IMR-90 (cell line): Measurements from ENCODE around the gene NT5E. TPM values are rescaled to one million over a fixed set of nuclear protein-coding genes. Genes with fewer than 3 reads are reported as not detected.

Source experiments
- ATAC-seq: fragments of 200-7000 bp; cut with Tn5 transposase; 2 replicates; pipeline ENCODE4 v1.9.1; 2020; ENCODE audit warnings: low read depth, mild to moderate bottlenecking, moderate library complexity
- BruUV-seq: library from RNA; stranded (reverse); fragments of 400-500 nt; replicated peaks from 2 replicates; lab custom pipeline; 2021; lab: Mats Ljungman, UMichigan
- CTCF ChIA-PET: fragments of 300-600 bp; formaldehyde crosslinking; extraction: SDS; loops from one replicate; lab custom pipeline; 2021; ENCODE audit warnings: antibody characterized with exemption; lab: Yijun Ruan, JAX
- POLR2A ChIA-PET: fragments of 300-600 bp; sonication (Branson Sonifier 250); formaldehyde crosslinking; loops from one replicate; lab custom pipeline; 2022; ENCODE audit warnings: antibody characterized with exemption; ENCODE audit not compliant: unreplicated experiment; lab: Charles Lee
- DNase-seq: peaks from one replicate; pipeline ENCODE4 v3.0.0; 2013
- H2AFZ ChIP-seq: replicated peaks from 2 replicates; pipeline ENCODE3; 2013; ENCODE audit warnings: low read length, mild to moderate bottlenecking; ENCODE audit not compliant: poor library complexity
- H2AK5ac ChIP-seq: 2 replicates; pipeline ENCODE4 v1.6.1; 2013; ENCODE audit warnings: low read depth, low read length, inconsistent platforms
- H2AK9ac ChIP-seq: replicated peaks from 2 replicates; pipeline ENCODE3; 2013; ENCODE audit warnings: mild to moderate bottlenecking, low read depth, low read length, moderate library complexity; ENCODE audit not compliant: poor library complexity
- H2BK120ac ChIP-seq: 2 replicates; pipeline ENCODE4 v1.6.1; 2013; ENCODE audit warnings: low read depth, low read length, inconsistent platforms
- H2BK15ac ChIP-seq: 3 replicates; pipeline ENCODE4 v1.6.1; 2013; ENCODE audit warnings: low read depth, low read length, inconsistent platforms
- H2BK20ac ChIP-seq: 2 replicates; pipeline ENCODE4 v1.6.1; 2013; ENCODE audit warnings: low read depth, mild to moderate bottlenecking, inconsistent platforms, low read length, moderate library complexity
- H2BK5ac ChIP-seq: 2 replicates; pipeline ENCODE4 v1.6.1; 2013; ENCODE audit warnings: mild to moderate bottlenecking, low read depth, low read length, inconsistent platforms; ENCODE audit not compliant: poor library complexity, severe bottlenecking
- H3K14ac ChIP-seq: replicated peaks from 2 replicates; pipeline ENCODE4 v1.6.1; 2013; ENCODE audit warnings: low read depth, low read length, inconsistent platforms
- H3K18ac ChIP-seq: 2 replicates; pipeline ENCODE4 v1.6.1; 2013; ENCODE audit warnings: low read depth, low read length, control low read depth
- H3K23ac ChIP-seq: 2 replicates; pipeline ENCODE4 v1.6.1; 2013; ENCODE audit warnings: low read depth, low read length, inconsistent platforms
- H3K27ac ChIP-seq: 2 replicates; pipeline ENCODE4 v1.5.1; 2013; ENCODE audit warnings: mild to moderate bottlenecking, control low read depth, low read length; ENCODE audit not compliant: insufficient read depth
- H3K27me3 ChIP-seq: 2 replicates; pipeline ENCODE4 v1.6.1; 2013; ENCODE audit warnings: low read length; ENCODE audit not compliant: control insufficient read depth, insufficient read depth
- H3K36me3 ChIP-seq: 2 replicates; pipeline ENCODE4 v1.6.1; 2013; ENCODE audit warnings: low read length, mixed read lengths; ENCODE audit not compliant: control insufficient read depth, insufficient read depth
- H3K4ac ChIP-seq: 2 replicates; pipeline ENCODE4 v1.6.1; 2013; ENCODE audit warnings: low read depth, low read length, inconsistent platforms
- H3K4me1 ChIP-seq: 2 replicates; pipeline ENCODE4 v1.6.1; 2013; ENCODE audit warnings: low read length, mixed read lengths; ENCODE audit not compliant: control insufficient read depth, insufficient read depth
- H3K4me2 ChIP-seq: 2 replicates; pipeline ENCODE4 v1.6.1; 2013; ENCODE audit warnings: low read depth, mild to moderate bottlenecking, control low read depth, low read length, moderate library complexity
- H3K4me3 ChIP-seq: 2 replicates; pipeline ENCODE4 v1.5.1; 2013; ENCODE audit warnings: low read depth, mild to moderate bottlenecking, control low read depth, low read length, moderate library complexity; ENCODE audit not compliant: insufficient read depth
- H3K56ac ChIP-seq: 2 replicates; pipeline ENCODE4 v1.6.1; 2013; ENCODE audit warnings: low read length, inconsistent platforms; ENCODE audit not compliant: insufficient read depth; ENCODE audit errors: extremely low read depth
- H3K79me1 ChIP-seq, 2 experiments: 2 replicates each; pipeline ENCODE4 v1.6.1; 2013; ENCODE audit warnings: low read length in 2 of 2, inconsistent platforms in 1 of 2, low read depth in 1 of 2
- H3K9ac ChIP-seq: 2 replicates; pipeline ENCODE4 v1.6.1; 2013; ENCODE audit warnings: low read depth, low read length, control low read depth
- H3K9me1 ChIP-seq: 2 replicates; pipeline ENCODE4 v1.6.1; 2013; ENCODE audit warnings: low read length, inconsistent platforms; ENCODE audit not compliant: insufficient read depth
- H3K9me3 ChIP-seq: 2 replicates; pipeline ENCODE4 v1.6.1; 2013; ENCODE audit warnings: low read length; ENCODE audit not compliant: control insufficient read depth, insufficient read depth
- H4K20me1 ChIP-seq: 2 replicates; pipeline ENCODE4 v1.6.1; 2013; ENCODE audit warnings: low read length, inconsistent platforms; ENCODE audit not compliant: insufficient read depth
- H4K5ac ChIP-seq: 2 replicates; pipeline ENCODE4 v1.6.1; 2013; ENCODE audit warnings: mild to moderate bottlenecking, low read depth, low read length, control low read depth
- H4K8ac ChIP-seq, 2 experiments: 2 replicates each; pipeline ENCODE4 v1.6.1; 2013; ENCODE audit warnings: low read depth in 2 of 2, low read length in 2 of 2, control low read depth in 1 of 2, inconsistent platforms in 1 of 2
- H4K91ac ChIP-seq: 2 replicates; pipeline ENCODE4 v1.6.1; 2013; ENCODE audit warnings: low read depth, low read length, inconsistent platforms; ENCODE audit not compliant: insufficient read depth
- CTCF ChIP-seq: conservative IDR thresholded peaks from 2 replicates; pipeline ENCODE4 v1.5.1; 2012; ENCODE audit warnings: mild to moderate bottlenecking, low read depth, low read length, improper control_type of control experiment
- MAZ ChIP-seq: IDR thresholded peaks from 2 replicates; pipeline ENCODE4 v1.6.1; 2012; ENCODE audit warnings: low read depth, mild to moderate bottlenecking, low read length, improper control_type of control experiment, moderate library complexity, borderline replicate concordance
- RAD21 ChIP-seq: IDR thresholded peaks from 2 replicates; pipeline ENCODE4 v1.6.1; 2012; ENCODE audit warnings: low read length, improper control_type of control experiment
- SMC3 ChIP-seq: fragments of 150-350 bp; IDR thresholded peaks from 2 replicates; pipeline ENCODE4 v1.6.1; 2016; ENCODE audit warnings: low read depth, mild to moderate bottlenecking, antibody characterized with exemption, low read length, moderate library complexity
- WGBS, 2 experiments: methylation state at CpG; one replicate each; pipeline versions ENCODE4 v1.1.5 to v1.1.7; 2013; ENCODE audit warnings: missing lambda C conversion rate in 2 of 2; ENCODE audit not compliant: insufficient read length in 1 of 2; ENCODE audit errors: extremely low coverage in 2 of 2; 5-methylcytosine and 5-hydroxymethylcytosine counted together
- dilution Hi-C: fragments of 300-500 bp; cut with HindIII; formaldehyde crosslinking; loops from one replicate; pipeline ENCODE4 v1.14.3; 2018; ENCODE audit warnings: low sequenced_read_pairs; ENCODE audit not compliant: unreplicated experiment
- in situ Hi-C: fragments of 300-500 bp; cut with MboI; formaldehyde crosslinking; loops from 3 replicates; pipeline ENCODE4 v1.14.3; 2019; ENCODE audit warnings: low sequenced_read_pairs, inconsistent platforms, mixed read lengths
- intact Hi-C: fragments of 100-400 bp; cut with micrococcal nuclease; formaldehyde crosslinking; loops from 2 replicates; pipeline ENCODE4 v1.10.0; 2022
- polyA plus RNA-seq, 3 experiments: library from polyadenylated mRNA; depleted of rRNA; stranded (reverse); fragments of >200 nt; gene quantifications; 2 replicates each; pipeline ENCODE4 v1.2.3, GENCODE V29; 2012; ENCODE audit warnings: low replicate concordance in 1 of 3
- total RNA-seq: library from RNA; depleted of rRNA; stranded (reverse); fragments of >200 nt; gene quantifications from 2 replicates; pipeline ENCODE4 v1.2.3, GENCODE V29; 2012

NT5E gene
- total and polyA plus RNA-seq, 2 of the 4 experiments (the other 2 are of a cell fraction), result 153 to 280 TPM

GRCh38 chr6:85537055-85537494, 87.2 kb downstream of the NT5E start:
- Histone ChIP-seq H2BK20ac (no peak overlapping the region), H2BK15ac (no peak overlapping the region), H4K20me1 (no peaks in the 10 kb centered on the region), H3K4me3 (no peak overlapping the region), H3K27me3 (no peaks in the 10 kb centered on the region), H3K9ac (no peak overlapping the region), H3K4ac (no peak overlapping the region), H3K9me1 (peaks cover 4% of the 10 kb centered on the region; the same call in 1 of the 2 replicates), H4K8ac (no peak overlapping the region), H3K36me3 (peaks cover 14% of the 10 kb centered on the region), H3K4me1 (no peaks in the 10 kb centered on the region), H3K56ac (no peak overlapping the region), H4K91ac (no peak overlapping the region), H2BK120ac (no peak overlapping the region), H2AFZ (no peak overlapping the region), H2AK5ac (no peak overlapping the region), H3K4me2 (no peak overlapping the region), H2BK5ac (peak overlapping the region; percentile 19), H3K79me1 (peaks cover 0 to 3% of the 10 kb centered on the region in 2 experiments; a peak in 1 of 4 replicates), H4K5ac (no peak overlapping the region), H3K23ac (no peak overlapping the region), H3K9me3 (no peaks in the 10 kb centered on the region), H3K27ac (no peak overlapping the region), H2AK9ac (no peak overlapping the region), H3K18ac (no peak overlapping the region), H3K14ac (no peak overlapping the region)
- intact Hi-C loops, result loop anchor here (1.0 kb wide), 1 partner anchor 182 kb away; no protein-coding TSS in a partner anchor
- BruUV-seq, result no TSS peak
- dilution Hi-C loops, result no loop called here
- ATAC-seq (peak; percentile 56; the same call in 1 of the 2 replicates), DNase-seq (peak; percentile 24)
- WGBS, 2 experiments, result no CpG with 5 or more reads among the region's 2 CpGs
- in situ Hi-C loops, result no loop called here
- TF ChIP-seq CTCF (peak; percentile 46), SMC3 (peak; percentile 23; the same call in 1 of the 2 replicates), MAZ (no peak), RAD21 (peak; percentile 24; the same call in 1 of the 2 replicates)
- CTCF ChIA-PET, result interaction anchor here (0.6 to 1.2 kb wide), 8 partner anchors 20 to 1799 kb away, joined by 3 to 11 read pairs (median 3); no protein-coding TSS in a partner anchor
- POLR2A ChIA-PET, result no interaction called here
